Measurements from ENCODE around the gene IRAK3.
A peak's percentile ranks its signal among the peaks of the same experiment; 100 is the strongest.

Gene IRAK3

GRCh38 chr12:66188584-66189485, at the start of gene IRAK3:
IRAK3 (plus strand) TSS chr12:66189214; CDS start chr12:66189300, 86 bp downstream.
- peak; percentile 82 for DNase-seq

GRCh38 chr12:66139328-66139727, 49.7 kb upstream of the IRAK3 start:
- DNase-seq: no peak

- no peak for DNase-seq
Observed at GRCh38 chr12:66140731-66141130, 48.3 kb upstream of the IRAK3 start.

- no peak for DNase-seq
Observed at GRCh38 chr12:66141299-66141698, 47.7 kb upstream of the IRAK3 start.

GRCh38 chr12:66142826-66143225, 46.2 kb upstream of the IRAK3 start:
- DNase-seq: no peak

GRCh38 chr12:66143868-66144267, 45.1 kb upstream of the IRAK3 start:
- DNase-seq: no peak

- no peak for DNase-seq
Observed at GRCh38 chr12:66144791-66145754, 43.9 kb upstream of the IRAK3 start.

- DNase-seq: peak; percentile 50
Observed at GRCh38 chr12:66149702-66150398, 39.2 kb upstream of the IRAK3 start.

- DNase-seq: no peak
Observed at GRCh38 chr12:66152732-66153131, 36.3 kb upstream of the IRAK3 start.

GRCh38 chr12:66154776-66155175, 34.2 kb upstream of the IRAK3 start:
- DNase-seq: no peak

GRCh38 chr12:66156654-66157053, 32.4 kb upstream of the IRAK3 start:
- DNase-seq: no peak

GRCh38 chr12:66159123-66159522, 29.9 kb upstream of the IRAK3 start:
- no peak for DNase-seq

- no peak for DNase-seq
Observed at GRCh38 chr12:66160704-66161103, 28.3 kb upstream of the IRAK3 start.

GRCh38 chr12:66162701-66163100, 26.3 kb upstream of the IRAK3 start:
- DNase-seq: no peak

- DNase-seq: no peak
Observed at GRCh38 chr12:66163289-66163688, 25.7 kb upstream of the IRAK3 start.

GRCh38 chr12:66164349-66164821, 24.6 kb upstream of the IRAK3 start:
- no peak for DNase-seq

GRCh38 chr12:66165141-66165540, 23.9 kb upstream of the IRAK3 start:
- DNase-seq: no peak

GRCh38 chr12:66166561-66166960, 22.5 kb upstream of the IRAK3 start:
- no peak for DNase-seq

GRCh38 chr12:66168410-66168809, 20.6 kb upstream of the IRAK3 start:
- DNase-seq: no peak

- peak; percentile 85 for DNase-seq
Observed at GRCh38 chr12:66169221-66170170, 19.5 kb upstream of the IRAK3 start, which contains the start of gene TMBIM4. TMBIM4 (minus strand) TSS chr12:66169996; CDS start chr12:66169951, 45 bp downstream.

GRCh38 chr12:66170606-66171005, 18.4 kb upstream of the IRAK3 start:
- no peak for DNase-seq

Measured in CD4-positive, alpha-beta T cell treated with Interferon gamma for 1 hour (primary cell).